K562 (cell line): ENCODE data around the gene LAMB1. TPM values are rescaled to one million over a fixed set of nuclear protein-coding genes. Genes with fewer than 3 reads are reported as not detected.
A peak's percentile ranks its signal among the peaks of the same experiment; 100 is the strongest.

ENCODE experiments used
- CBFB ChIP-seq: sonication (generic); formaldehyde crosslinking; IDR thresholded peaks from 2 replicates; pipeline ENCODE4 v1.4.0; 2020; ENCODE audit warnings: mild to moderate bottlenecking, missing genetic modification reagents
- CEBPB ChIP-seq: fragments of 450-650 bp; IDR thresholded peaks from 2 replicates; pipeline ENCODE4 v1.6.1; 2016; ENCODE audit warnings: missing genetic modification characterization, missing compliant biosample characterization
- CREM ChIP-seq: IDR thresholded peaks from 2 replicates; pipeline ENCODE4 v1.6.1; 2014; ENCODE audit warnings: antibody characterized with exemption, low read depth
- KDM1A ChIP-seq, 2 experiments: fragments of 450-650 bp; IDR thresholded peaks; 2 replicates each; pipeline ENCODE4 v1.6.1; 2016; ENCODE audit warnings: mild to moderate bottlenecking in 2 of 2
- MCM3 ChIP-seq: fragments of 450-650 bp; IDR thresholded peaks from 2 replicates; pipeline ENCODE4 v1.6.1; 2016
- MEF2D ChIP-seq: conservative IDR thresholded peaks from 2 replicates; pipeline ENCODE4 v1.6.1; 2016; ENCODE audit warnings: low read depth, missing genetic modification characterization, missing compliant biosample characterization
- MEIS2 ChIP-seq: fragments of 450-650 bp; IDR thresholded peaks from 2 replicates; pipeline ENCODE4 v1.6.1; 2014; ENCODE audit warnings: mild to moderate bottlenecking; ENCODE audit not compliant: partially characterized antibody
- POLR2G ChIP-seq: fragments of 200-400 bp; formaldehyde crosslinking; IDR thresholded peaks from 2 replicates; pipeline ENCODE4 v1.6.1; 2017; ENCODE audit warnings: low read depth, mild to moderate bottlenecking, antibody characterized with exemption, low read length, moderate library complexity
- RAD21 ChIP-seq, 2 experiments: fragments of 250-450 bp in 1 of 2; fragments of 450-650 bp in 1 of 2; sonication (Bioruptor Pico) in 1 of 2; formaldehyde crosslinking in 1 of 2; IDR thresholded peaks in 1 of 2; conservative IDR thresholded peaks in 1 of 2; 2 replicates each; pipeline versions ENCODE4 v1.4.0 to v1.8.0; 2020 to 2022; ENCODE audit warnings: mild to moderate bottlenecking in 2 of 2, moderate library complexity in 1 of 2
- SAP30 ChIP-seq: fragments of 200-600 bp; sonication (generic); IDR thresholded peaks from 2 replicates; pipeline ENCODE4 v1.6.1; 2012; ENCODE audit warnings: borderline replicate concordance, low read depth, mild to moderate bottlenecking, moderate library complexity, low read length, control low read depth, inconsistent platforms; ENCODE audit not compliant: insufficient read depth, poor library complexity, severe bottlenecking
- SMARCA5 ChIP-seq: fragments of 450-650 bp; IDR thresholded peaks from 2 replicates; pipeline ENCODE4 v1.6.1; 2016
- SMC3 ChIP-seq: conservative IDR thresholded peaks from 2 replicates; pipeline ENCODE4 v1.6.1; 2011; ENCODE audit warnings: low read depth, low read length, improper control_type of control experiment; ENCODE audit not compliant: insufficient read depth
- TAF9B ChIP-seq: fragments of 450-650 bp; IDR thresholded peaks from 2 replicates; pipeline ENCODE4 v1.6.1; 2018; ENCODE audit warnings: mild to moderate bottlenecking; ENCODE audit not compliant: partially characterized antibody
- ZBTB1 ChIP-seq: sonication (generic); formaldehyde crosslinking; IDR thresholded peaks from 2 replicates; pipeline ENCODE4 v1.8.1; 2023; ENCODE audit warnings: missing genetic modification reagents, low read depth, mild to moderate bottlenecking, borderline replicate concordance
- ZNF12 ChIP-seq: sonication (generic); formaldehyde crosslinking; IDR thresholded peaks from 2 replicates; pipeline ENCODE4 v1.4.0; 2020; ENCODE audit warnings: mild to moderate bottlenecking, missing genetic modification reagents
- ZNF584 ChIP-seq: fragments of 200-800 bp; sonication (Bioruptor generic); IDR thresholded peaks from 2 replicates; pipeline ENCODE4 v1.6.1; 2016; ENCODE audit warnings: low read depth, mild to moderate bottlenecking, missing genetic modification characterization, missing compliant biosample characterization
- ZNF668 ChIP-seq: fragments of 250-450 bp; sonication (Bioruptor Pico); IDR thresholded peaks from 2 replicates; pipeline ENCODE4 v1.8.0; 2022; ENCODE audit warnings: mild to moderate bottlenecking, inconsistent platforms
- polyA plus RNA-seq, 8 experiments: library from polyadenylated mRNA; depleted of rRNA in 4 of 8; stranded (reverse) in 5 of 8; unstranded in 3 of 8; fragments of >200 nt; fragmentation: Nextera tagmentation in 2 of 8; fragmentation: Illumina TruSeq in 1 of 8; extraction: Ambion mirVana in 2 of 8; extraction: Trizol in 1 of 8; gene quantifications; 2 replicates each; pipeline versions ENCODE4 v1.2.1 to v1.2.3, GENCODE V29; 2011 to 2014; ENCODE audit warnings: inconsistent platforms in 1 of 8, missing spikeins in 1 of 8
- total RNA-seq, 7 experiments: library from RNA; depleted of rRNA in 6 of 7; stranded (reverse); fragments of >200 nt in 6 of 7; fragmentation: Illumina TruSeq in 2 of 7; extraction: Trizol in 2 of 7; gene quantifications; 2 replicates each; pipeline versions ENCODE4 v1.2.1 to v1.2.3, GENCODE V29; 2011 to 2021; ENCODE audit warnings: low replicate concordance in 1 of 7
- TF ChIP-seq, protein P1 (sequence below): fragments of 450-650 bp; IDR thresholded peaks from 2 replicates; pipeline ENCODE4 v1.7.1; 2018; ENCODE audit warnings: mild to moderate bottlenecking, low read depth; ENCODE audit not compliant: partially characterized antibody
- TF ChIP-seq, protein P2 (sequence below): fragments of 150-350 bp; conservative IDR thresholded peaks from 2 replicates; pipeline ENCODE4 v1.6.1; 2014; ENCODE audit warnings: low read length
- TF ChIP-seq, protein P3 (sequence below): sonication (generic); formaldehyde crosslinking; IDR thresholded peaks from 2 replicates; pipeline ENCODE4 v1.8.1; 2023; ENCODE audit warnings: mild to moderate bottlenecking, missing genetic modification reagents

LAMB1 gene
- total and polyA plus RNA-seq, 9 of the 15 experiments (the other 6 are each of a cell fraction or from before 2014, with no cell fraction given): 6.0 to 17.7 (median 12.3) TPM

DNA sequence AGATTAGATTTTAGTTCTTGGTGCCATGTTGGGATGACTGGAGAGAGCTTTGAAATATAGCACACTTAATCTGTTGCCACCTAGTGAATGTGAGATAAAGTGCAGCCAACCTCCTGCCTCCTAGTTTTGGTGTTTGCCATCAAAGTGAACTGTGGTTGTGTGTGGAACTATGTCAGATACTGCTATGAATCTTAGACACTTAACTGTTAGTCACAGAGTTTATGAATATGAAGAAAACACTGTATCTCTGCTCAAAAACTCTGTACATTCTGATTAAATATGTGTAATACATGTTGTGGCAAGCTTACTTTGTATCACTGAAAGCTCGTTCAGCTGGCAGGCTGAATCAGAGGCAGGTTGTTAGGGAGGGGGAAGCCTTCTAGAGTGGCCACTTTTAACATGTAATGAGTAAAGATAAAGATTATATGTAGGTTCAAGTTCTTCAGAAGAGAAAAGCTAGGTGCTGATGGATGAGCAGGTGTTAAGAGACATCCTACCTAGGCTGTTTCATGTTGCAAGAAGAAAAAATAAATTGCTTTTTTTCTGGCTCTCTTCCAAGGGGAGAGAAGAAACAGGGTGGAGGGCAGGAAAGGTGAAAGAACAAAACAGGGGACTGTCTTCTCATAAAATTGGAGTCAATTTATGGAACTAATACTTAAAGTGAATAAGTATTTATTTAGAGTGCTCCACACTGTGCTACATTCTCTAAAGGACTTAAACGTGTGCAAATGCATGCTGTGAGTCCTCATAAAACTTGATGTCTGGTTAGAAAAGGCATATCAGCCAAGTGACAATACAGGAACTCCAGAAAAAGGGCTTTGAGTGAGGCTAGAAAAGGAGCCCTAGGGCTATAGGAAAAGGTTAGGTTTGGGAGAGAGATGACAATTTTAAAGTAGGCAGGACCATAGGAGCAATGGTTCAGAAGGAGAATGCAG lies 14.1 kb upstream of the LAMB1 start (continued):
- TF ChIP-seq, protein P1, sequence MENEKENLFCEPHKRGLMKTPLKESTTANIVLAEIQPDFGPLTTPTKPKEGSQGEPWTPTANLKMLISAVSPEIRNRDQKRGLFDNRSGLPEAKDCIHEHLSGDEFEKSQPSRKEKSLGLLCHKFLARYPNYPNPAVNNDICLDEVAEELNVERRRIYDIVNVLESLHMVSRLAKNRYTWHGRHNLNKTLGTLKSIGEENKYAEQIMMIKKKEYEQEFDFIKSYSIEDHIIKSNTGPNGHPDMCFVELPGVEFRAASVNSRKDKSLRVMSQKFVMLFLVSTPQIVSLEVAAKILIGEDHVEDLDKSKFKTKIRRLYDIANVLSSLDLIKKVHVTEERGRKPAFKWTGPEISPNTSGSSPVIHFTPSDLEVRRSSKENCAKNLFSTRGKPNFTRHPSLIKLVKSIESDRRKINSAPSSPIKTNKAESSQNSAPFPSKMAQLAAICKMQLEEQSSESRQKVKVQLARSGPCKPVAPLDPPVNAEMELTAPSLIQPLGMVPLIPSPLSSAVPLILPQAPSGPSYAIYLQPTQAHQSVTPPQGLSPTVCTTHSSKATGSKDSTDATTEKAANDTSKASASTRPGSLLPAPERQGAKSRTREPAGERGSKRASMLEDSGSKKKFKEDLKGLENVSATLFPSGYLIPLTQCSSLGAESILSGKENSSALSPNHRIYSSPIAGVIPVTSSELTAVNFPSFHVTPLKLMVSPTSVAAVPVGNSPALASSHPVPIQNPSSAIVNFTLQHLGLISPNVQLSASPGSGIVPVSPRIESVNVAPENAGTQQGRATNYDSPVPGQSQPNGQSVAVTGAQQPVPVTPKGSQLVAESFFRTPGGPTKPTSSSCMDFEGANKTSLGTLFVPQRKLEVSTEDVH: no peak
- no peak for TF ChIP-seq MEF2D (tag)
- TF ChIP-seq CBFB (CRISPR knock-in tag): no peak
- TF ChIP-seq SMC3: 0 out of 2 replicates have a peak, but pooled peaks have one; percentile 28
- no peak for TF ChIP-seq KDM1A (IDR thresholded peaks at IDR 0.05)
- TF ChIP-seq TAF9B: no peak
- TF ChIP-seq, protein P2, sequence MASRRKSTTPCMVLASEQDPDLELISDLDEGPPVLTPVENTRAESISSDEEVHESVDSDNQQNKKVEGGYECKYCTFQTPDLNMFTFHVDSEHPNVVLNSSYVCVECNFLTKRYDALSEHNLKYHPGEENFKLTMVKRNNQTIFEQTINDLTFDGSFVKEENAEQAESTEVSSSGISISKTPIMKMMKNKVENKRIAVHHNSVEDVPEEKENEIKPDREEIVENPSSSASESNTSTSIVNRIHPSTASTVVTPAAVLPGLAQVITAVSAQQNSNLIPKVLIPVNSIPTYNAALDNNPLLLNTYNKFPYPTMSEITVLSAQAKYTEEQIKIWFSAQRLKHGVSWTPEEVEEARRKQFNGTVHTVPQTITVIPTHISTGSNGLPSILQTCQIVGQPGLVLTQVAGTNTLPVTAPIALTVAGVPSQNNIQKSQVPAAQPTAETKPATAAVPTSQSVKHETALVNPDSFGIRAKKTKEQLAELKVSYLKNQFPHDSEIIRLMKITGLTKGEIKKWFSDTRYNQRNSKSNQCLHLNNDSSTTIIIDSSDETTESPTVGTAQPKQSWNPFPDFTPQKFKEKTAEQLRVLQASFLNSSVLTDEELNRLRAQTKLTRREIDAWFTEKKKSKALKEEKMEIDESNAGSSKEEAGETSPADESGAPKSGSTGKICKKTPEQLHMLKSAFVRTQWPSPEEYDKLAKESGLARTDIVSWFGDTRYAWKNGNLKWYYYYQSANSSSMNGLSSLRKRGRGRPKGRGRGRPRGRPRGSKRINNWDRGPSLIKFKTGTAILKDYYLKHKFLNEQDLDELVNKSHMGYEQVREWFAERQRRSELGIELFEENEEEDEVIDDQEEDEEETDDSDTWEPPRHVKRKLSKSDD: no peak
- peak; percentile 24 for TF ChIP-seq MEIS2
- no peak for TF ChIP-seq ZNF584 (CRISPR knock-in tag)
- no peak for TF ChIP-seq CREM
- peak; percentile 51 to 60 for TF ChIP-seq RAD21 (CRISPR knock-in tag; conservative IDR thresholded peaks at IDR 0.05 in 1 of 2, IDR thresholded peaks at IDR 0.05 in 1 of 2)
- no peak for TF ChIP-seq ZBTB1
- no peak for TF ChIP-seq CEBPB (tag)
- no peak for TF ChIP-seq SMARCA5
- TF ChIP-seq POLR2G: no peak
- TF ChIP-seq ZNF668 (CRISPR knock-in tag): no peak
- no peak for TF ChIP-seq ZNF12 (CRISPR knock-in tag)
- no peak for TF ChIP-seq SAP30
- no peak for TF ChIP-seq MCM3
- TF ChIP-seq, protein P3, sequence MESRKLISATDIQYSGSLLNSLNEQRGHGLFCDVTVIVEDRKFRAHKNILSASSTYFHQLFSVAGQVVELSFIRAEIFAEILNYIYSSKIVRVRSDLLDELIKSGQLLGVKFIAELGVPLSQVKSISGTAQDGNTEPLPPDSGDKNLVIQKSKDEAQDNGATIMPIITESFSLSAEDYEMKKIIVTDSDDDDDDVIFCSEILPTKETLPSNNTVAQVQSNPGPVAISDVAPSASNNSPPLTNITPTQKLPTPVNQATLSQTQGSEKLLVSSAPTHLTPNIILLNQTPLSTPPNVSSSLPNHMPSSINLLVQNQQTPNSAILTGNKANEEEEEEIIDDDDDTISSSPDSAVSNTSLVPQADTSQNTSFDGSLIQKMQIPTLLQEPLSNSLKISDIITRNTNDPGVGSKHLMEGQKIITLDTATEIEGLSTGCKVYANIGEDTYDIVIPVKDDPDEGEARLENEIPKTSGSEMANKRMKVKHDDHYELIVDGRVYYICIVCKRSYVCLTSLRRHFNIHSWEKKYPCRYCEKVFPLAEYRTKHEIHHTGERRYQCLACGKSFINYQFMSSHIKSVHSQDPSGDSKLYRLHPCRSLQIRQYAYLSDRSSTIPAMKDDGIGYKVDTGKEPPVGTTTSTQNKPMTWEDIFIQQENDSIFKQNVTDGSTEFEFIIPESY (CRISPR knock-in tag): no peak
